IPS DF 6.9 (cell line): ENCODE data around the gene FTCD.

ENCODE experiments used
- DNase-seq: peaks from one replicate; pipeline ENCODE4 v3.0.0-alpha.2; 2013; ENCODE audit warnings: low read depth, low spot score
- H3K27ac ChIP-seq: one replicate; pipeline ENCODE4 v1.5.1; 2013; ENCODE audit warnings: low read length, control low read depth
- H3K27me3 ChIP-seq: 2 replicates; pipeline ENCODE4 v1.6.1; 2013; ENCODE audit warnings: mild to moderate bottlenecking, low read length; ENCODE audit not compliant: control insufficient read depth, insufficient read depth
- H3K36me3 ChIP-seq: 2 replicates; pipeline ENCODE4 v1.6.1; 2013; ENCODE audit warnings: low read length; ENCODE audit not compliant: control insufficient read depth, insufficient read depth
- H3K4me1 ChIP-seq: 2 replicates; pipeline ENCODE4 v1.6.1; 2013; ENCODE audit warnings: low read length; ENCODE audit not compliant: control insufficient read depth, insufficient read depth
- H3K4me3 ChIP-seq: 2 replicates; pipeline ENCODE4 v1.5.1; 2013; ENCODE audit warnings: mild to moderate bottlenecking, low read length
- H3K9me3 ChIP-seq: 2 replicates; pipeline ENCODE4 v1.6.1; 2013; ENCODE audit warnings: low read length, inconsistent platforms; ENCODE audit not compliant: control insufficient read depth, insufficient read depth
- WGBS: extraction: QIAGEN DNeasy Blood & Tissue Kit; methylation state at CpG from one replicate; pipeline ENCODE4 v1.1.7; 2013; ENCODE audit warnings: mixed read lengths, missing lambda C conversion rate; ENCODE audit not compliant: insufficient read length, insufficient coverage; 5-methylcytosine and 5-hydroxymethylcytosine counted together

Gene FTCD

GRCh38 chr21:46168659-46169386, 13.4 kb upstream of the FTCD start:
- no peak for DNase-seq
- no peaks in the 10 kb centered on the region; the same call in 1 of the 2 replicates for H3K36me3 ChIP-seq
- no peaks in the 10 kb centered on the region; the same call in 1 of the 2 replicates for H3K4me1 ChIP-seq
- H3K27me3 ChIP-seq: no peaks in the 10 kb centered on the region
- no CpG with 5 or more reads among the region's 8 CpGs for WGBS
- no peaks in the 10 kb centered on the region; the same call in 1 of the 2 replicates for H3K9me3 ChIP-seq
- no peak overlapping the region for H3K4me3 ChIP-seq
- no peak overlapping the region for H3K27ac ChIP-seq

GRCh38 chr21:46168238-46168637, 12.9 kb upstream of the FTCD start:
- no peaks in the 10 kb centered on the region; the same call in 1 of the 2 replicates for H3K36me3 ChIP-seq
- DNase-seq: no peak
- no peaks in the 10 kb centered on the region; the same call in 1 of the 2 replicates for H3K4me1 ChIP-seq
- H3K27me3 ChIP-seq: no peaks in the 10 kb centered on the region
- no CpG with 5 or more reads among the region's 14 CpGs for WGBS
- H3K9me3 ChIP-seq: no peaks in the 10 kb centered on the region; the same call in 1 of the 2 replicates
- H3K27ac ChIP-seq: no peak overlapping the region
- H3K4me3 ChIP-seq: no peak overlapping the region

DNA sequence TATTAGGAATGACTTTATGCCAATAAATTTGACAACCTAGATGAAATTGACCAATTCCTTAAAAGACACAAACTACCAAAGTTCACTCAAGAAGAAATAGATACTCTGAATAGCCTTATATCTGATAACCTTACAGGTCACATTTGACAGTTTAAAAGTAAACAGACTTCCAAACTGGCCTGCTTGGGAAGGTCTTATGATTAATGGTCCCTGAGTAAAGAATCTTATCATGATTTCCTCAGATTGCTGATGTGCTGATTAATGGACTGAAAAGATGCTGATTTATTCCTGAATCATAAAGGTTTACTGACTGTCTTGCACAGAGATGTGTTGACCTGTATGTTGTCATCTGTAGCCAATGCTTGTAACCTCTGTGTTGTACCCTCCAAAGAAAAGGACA, 9.7 kb upstream of the FTCD start:
- Histone ChIP-seq H3K27me3 (no peaks in the 10 kb centered on the region), H3K36me3 (peaks cover 8% of the 10 kb centered on the region), H3K4me3 (no peak overlapping the region), H3K27ac (no peak overlapping the region), H3K4me1 (no peaks in the 10 kb centered on the region; the same call in 1 of the 2 replicates), H3K9me3 (no peaks in the 10 kb centered on the region)
- DNase-seq: no peak

- Histone ChIP-seq H3K27ac (no peak overlapping the region), H3K4me3 (no peak overlapping the region), H3K36me3 (peaks cover 8% of the 10 kb centered on the region), H3K27me3 (no peaks in the 10 kb centered on the region), H3K9me3 (no peaks in the 10 kb centered on the region), H3K4me1 (no peaks in the 10 kb centered on the region; the same call in 1 of the 2 replicates)
- WGBS: no CpG with 5 or more reads among the region's 4 CpGs
- DNase-seq: no peak
Measured at GRCh38 chr21:46163380-46163779, 8.0 kb upstream of the FTCD start.

GRCh38 chr21:46161633-46162592, 6.5 kb upstream of the FTCD start:
- no peaks in the 10 kb centered on the region for H3K9me3 ChIP-seq
- H3K27me3 ChIP-seq: no peaks in the 10 kb centered on the region
- no peak overlapping the region; the same call in 1 of the 2 replicates for H3K4me3 ChIP-seq
- WGBS: no CpG with 5 or more reads among the region's 72 CpGs
- no peaks in the 10 kb centered on the region for H3K4me1 ChIP-seq
- peaks cover 8% of the 10 kb centered on the region; the same call in 1 of the 2 replicates for H3K36me3 ChIP-seq
- DNase-seq: no peak
- no peak overlapping the region for H3K27ac ChIP-seq

GRCh38 chr21:46160907-46161632, 5.7 kb upstream of the FTCD start:
- Histone ChIP-seq H3K4me1 (no peaks in the 10 kb centered on the region), H3K27ac (no peak overlapping the region), H3K9me3 (no peaks in the 10 kb centered on the region), H3K27me3 (no peaks in the 10 kb centered on the region), H3K4me3 (no peak overlapping the region), H3K36me3 (peaks cover 8% of the 10 kb centered on the region; the same call in 1 of the 2 replicates)
- DNase-seq: no peak
- WGBS: no CpG with 5 or more reads among the region's 72 CpGs

DNA sequence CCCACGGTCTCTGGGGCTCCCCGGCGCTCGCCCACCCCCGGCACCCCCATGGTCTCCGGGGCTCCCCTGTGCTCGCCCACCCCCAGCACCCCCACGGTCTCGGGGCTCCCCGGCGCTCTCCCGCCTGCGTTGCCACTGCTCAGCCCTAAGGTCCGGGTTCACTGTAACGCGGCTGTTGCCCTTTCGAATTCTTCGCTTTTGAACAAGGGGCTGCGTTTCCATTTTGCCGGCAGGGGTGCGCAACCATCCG, 5.2 kb upstream of the FTCD start:
- no peaks in the 10 kb centered on the region for H3K9me3 ChIP-seq
- H3K36me3 ChIP-seq: peaks cover 8% of the 10 kb centered on the region; the same call in 1 of the 2 replicates
- H3K4me3 ChIP-seq: no peak overlapping the region
- H3K27ac ChIP-seq: no peak overlapping the region
- no CpG with 5 or more reads among the region's 22 CpGs for WGBS
- no peak for DNase-seq
- H3K4me1 ChIP-seq: no peaks in the 10 kb centered on the region
- no peaks in the 10 kb centered on the region for H3K27me3 ChIP-seq

GRCh38 chr21:46159841-46160656, 4.7 kb upstream of the FTCD start:
- Histone ChIP-seq H3K27me3 (no peaks in the 10 kb centered on the region), H3K36me3 (peaks cover 8% of the 10 kb centered on the region; the same call in 1 of the 2 replicates), H3K27ac (no peak overlapping the region), H3K4me3 (no peak overlapping the region), H3K9me3 (no peaks in the 10 kb centered on the region), H3K4me1 (no peaks in the 10 kb centered on the region)
- no peak for DNase-seq
- no CpG with 5 or more reads among the region's 32 CpGs for WGBS

GRCh38 chr21:46159390-46159789, 4.0 kb upstream of the FTCD start:
- WGBS: no CpG with 5 or more reads among the region's 12 CpGs
- Histone ChIP-seq H3K4me1 (no peaks in the 10 kb centered on the region), H3K27ac (no peak overlapping the region), H3K36me3 (peaks cover 8% of the 10 kb centered on the region; the same call in 1 of the 2 replicates), H3K27me3 (no peaks in the 10 kb centered on the region), H3K4me3 (no peak overlapping the region), H3K9me3 (no peaks in the 10 kb centered on the region)
- no peak for DNase-seq
